Astrocyte of the spinal cord (primary cell): ENCODE results near the gene SKP1.

Experiments used
- DNase-seq: peaks from one replicate; pipeline ENCODE4 v3.0.0; 2011; ENCODE audit warnings: low read depth, low spot score
- H3K4me3 ChIP-seq: 2 replicates; pipeline ENCODE4 v1.5.1; 2011; ENCODE audit warnings: low read depth, mild to moderate bottlenecking, low read length, moderate library complexity
- in situ Hi-C: cut with HindIII; loops from 2 replicates; pipeline ENCODE4 v1.10.0; 2017; ENCODE audit warnings: low sequenced_read_pairs
- TF ChIP-seq, protein P1 (sequence below): IDR thresholded peaks from 2 replicates; pipeline ENCODE4 v1.5.1; 2012; ENCODE audit warnings: low read depth, mild to moderate bottlenecking, low read length, inconsistent platforms

Gene SKP1

GRCh38 chr5:134142052-134142451, 34.7 kb downstream of the SKP1 start:
- in situ Hi-C loops, result no loop called here
- no peak overlapping the region for H3K4me3 ChIP-seq
- no peak for DNase-seq
- TF ChIP-seq, protein P1, sequence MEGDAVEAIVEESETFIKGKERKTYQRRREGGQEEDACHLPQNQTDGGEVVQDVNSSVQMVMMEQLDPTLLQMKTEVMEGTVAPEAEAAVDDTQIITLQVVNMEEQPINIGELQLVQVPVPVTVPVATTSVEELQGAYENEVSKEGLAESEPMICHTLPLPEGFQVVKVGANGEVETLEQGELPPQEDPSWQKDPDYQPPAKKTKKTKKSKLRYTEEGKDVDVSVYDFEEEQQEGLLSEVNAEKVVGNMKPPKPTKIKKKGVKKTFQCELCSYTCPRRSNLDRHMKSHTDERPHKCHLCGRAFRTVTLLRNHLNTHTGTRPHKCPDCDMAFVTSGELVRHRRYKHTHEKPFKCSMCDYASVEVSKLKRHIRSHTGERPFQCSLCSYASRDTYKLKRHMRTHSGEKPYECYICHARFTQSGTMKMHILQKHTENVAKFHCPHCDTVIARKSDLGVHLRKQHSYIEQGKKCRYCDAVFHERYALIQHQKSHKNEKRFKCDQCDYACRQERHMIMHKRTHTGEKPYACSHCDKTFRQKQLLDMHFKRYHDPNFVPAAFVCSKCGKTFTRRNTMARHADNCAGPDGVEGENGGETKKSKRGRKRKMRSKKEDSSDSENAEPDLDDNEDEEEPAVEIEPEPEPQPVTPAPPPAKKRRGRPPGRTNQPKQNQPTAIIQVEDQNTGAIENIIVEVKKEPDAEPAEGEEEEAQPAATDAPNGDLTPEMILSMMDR, result no peak

DNA sequence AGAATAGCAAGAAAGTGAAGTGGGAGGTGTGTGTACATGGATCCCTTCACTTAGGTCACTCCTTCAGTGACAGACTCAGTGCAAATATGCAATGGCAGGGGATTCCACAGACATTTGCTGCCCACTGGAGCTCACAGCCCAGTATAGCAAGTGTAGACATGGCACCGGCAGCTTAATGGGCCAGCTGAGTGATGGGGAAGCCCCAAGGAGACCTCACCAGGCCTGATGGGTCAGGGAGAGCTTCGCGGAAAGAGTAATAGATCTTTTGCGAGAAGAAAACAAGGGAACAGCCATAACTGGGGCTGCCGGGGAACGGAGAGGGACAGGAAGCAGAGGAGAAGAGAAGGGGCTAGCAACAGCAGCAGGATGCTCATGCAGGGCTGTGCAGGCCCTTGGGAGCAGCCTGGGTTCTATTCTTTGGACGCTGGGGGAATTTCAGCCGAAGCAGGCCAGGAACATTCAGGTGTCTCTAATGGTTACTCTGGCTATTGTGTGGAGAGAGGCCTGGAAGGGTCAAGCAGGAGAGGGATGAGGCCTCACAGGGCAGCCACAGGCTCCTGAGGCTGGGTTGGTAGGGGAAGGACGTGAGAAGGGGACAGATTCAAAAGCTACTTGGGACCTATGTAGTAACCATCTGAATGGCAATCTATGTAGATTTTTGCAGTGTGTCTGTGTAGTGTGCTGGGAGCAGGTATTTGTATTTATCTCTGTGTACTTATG, 35.3 kb downstream of the SKP1 start:
- no peak for DNase-seq
- TF ChIP-seq, protein P1, result peak; percentile 31
- no peak overlapping the region for H3K4me3 ChIP-seq
- in situ Hi-C loops, result no loop called here

DNA sequence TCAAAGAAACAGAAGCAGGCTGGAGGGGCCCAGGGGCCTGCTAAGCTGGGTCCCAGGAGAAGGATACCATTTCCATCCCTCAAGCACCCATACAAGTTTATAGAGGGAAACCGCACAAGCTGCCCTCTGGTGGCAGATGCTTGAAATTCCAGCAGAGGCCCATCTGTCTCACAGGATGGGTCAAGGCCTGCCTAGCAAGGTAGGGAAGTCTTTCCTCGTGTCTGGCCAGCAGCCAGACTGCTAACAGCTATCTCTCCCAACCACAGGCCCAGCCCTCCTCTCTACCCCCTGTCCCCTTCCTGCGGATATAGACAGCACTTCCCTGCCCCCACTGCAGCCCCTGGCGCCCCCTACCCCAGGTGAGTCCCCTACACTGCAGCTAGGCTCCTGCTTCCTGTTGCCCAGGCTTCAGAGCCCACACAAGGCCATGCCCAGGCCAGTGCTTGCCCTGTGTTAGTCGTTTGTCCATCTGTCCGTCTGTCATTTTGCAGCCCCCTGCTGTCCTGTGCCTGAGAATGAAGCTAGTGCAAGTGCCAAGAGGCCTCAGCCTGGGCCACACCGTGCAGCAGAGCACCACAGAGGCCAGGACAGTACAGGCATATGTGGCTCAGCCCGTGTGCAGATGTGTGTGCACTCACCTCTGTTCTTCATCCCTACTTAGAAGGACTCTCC, 36.1 kb downstream of the SKP1 start:
- DNase-seq, result peak; percentile 73
- H3K4me3 ChIP-seq, result no peak overlapping the region
- in situ Hi-C loops, result no loop called here
- TF ChIP-seq, protein P1, result peak; percentile 81

GRCh38 chr5:134139891-134140469, 36.8 kb downstream of the SKP1 start:
- H3K4me3 ChIP-seq, result no peak overlapping the region
- no peak for DNase-seq

DNA sequence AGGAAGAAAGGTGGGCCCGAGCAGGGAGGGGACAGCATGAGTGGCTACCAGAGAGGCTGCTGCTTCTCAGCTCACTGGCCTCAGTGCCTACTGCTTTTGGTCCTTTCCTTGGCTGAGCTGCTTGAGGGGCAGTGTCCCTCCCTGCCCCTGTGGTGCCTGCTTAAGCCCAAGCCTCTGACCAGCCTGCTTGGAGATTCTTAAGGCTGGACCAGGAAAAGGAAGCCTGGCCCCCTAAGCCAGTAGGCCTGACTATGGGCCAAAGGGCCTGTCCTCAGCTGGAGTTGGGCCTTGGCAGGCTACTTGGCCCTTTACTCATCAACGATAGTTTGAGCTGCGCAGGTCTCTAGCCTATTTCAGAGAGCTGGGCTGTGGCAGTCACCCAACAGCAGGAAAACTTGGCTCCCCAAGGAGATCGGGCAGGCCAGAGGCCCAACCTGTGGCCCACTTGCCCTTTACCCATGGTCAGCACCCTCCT, 37.3 kb downstream of the SKP1 start:
- no peak overlapping the region for H3K4me3 ChIP-seq
- in situ Hi-C loops, result no loop called here
- no peak for DNase-seq
- TF ChIP-seq, protein P1, result no peak

More at GRCh38 chr5:134139891-134140469, 36.8 kb downstream of the SKP1 start:
- in situ Hi-C loops, result no loop called here
- TF ChIP-seq, protein P1, result no peak

GRCh38 chr5:134138416-134139376, 38.1 kb downstream of the SKP1 start:
- H3K4me3 ChIP-seq, result no peak overlapping the region
- TF ChIP-seq, protein P1, result no peak
- in situ Hi-C loops, result no loop called here
- peak; percentile 53 for DNase-seq
